HEK293 (cell line): ENCODE data around the gene TMEM167A.
A peak's percentile ranks its signal among the peaks of the same experiment; 100 is the strongest.

Source experiments
- BCL6B ChIP-seq: fragments of 450-650 bp; formaldehyde crosslinking; IDR thresholded peaks from 2 replicates; pipeline ENCODE4 v1.5.1; 2017; ENCODE audit warnings: missing biosample characterization, missing genetic modification characterization
- CTCF ChIP-seq: fragments of 450-650 bp; formaldehyde crosslinking; IDR thresholded peaks from 2 replicates; pipeline ENCODE4 v1.5.1; 2016; ENCODE audit warnings: missing biosample characterization, missing genetic modification characterization
- GLIS1 ChIP-seq: fragments of 450-650 bp; formaldehyde crosslinking; IDR thresholded peaks from 2 replicates; pipeline ENCODE4 v1.5.1; 2016; ENCODE audit warnings: missing biosample characterization, missing genetic modification characterization
- KLF10 ChIP-seq: fragments of 450-650 bp; IDR thresholded peaks from 2 replicates; pipeline ENCODE4 v1.5.1; 2018; ENCODE audit warnings: missing biosample characterization, mild to moderate bottlenecking, missing genetic modification characterization
- SP7 ChIP-seq: fragments of 450-650 bp; formaldehyde crosslinking; IDR thresholded peaks from 2 replicates; pipeline ENCODE4 v1.5.1; 2016; ENCODE audit warnings: missing biosample characterization, missing genetic modification characterization
- WT1 ChIP-seq: fragments of 450-650 bp; formaldehyde crosslinking; IDR thresholded peaks from 2 replicates; pipeline ENCODE4 v1.5.1; 2016; ENCODE audit warnings: missing biosample characterization, missing genetic modification characterization
- ZBTB17 ChIP-seq: fragments of 450-650 bp; formaldehyde crosslinking; IDR thresholded peaks from 2 replicates; pipeline ENCODE4 v1.5.1; 2016; ENCODE audit warnings: missing biosample characterization, missing genetic modification characterization
- ZBTB48 ChIP-seq: fragments of 450-650 bp; formaldehyde crosslinking; IDR thresholded peaks from 2 replicates; pipeline ENCODE4 v1.5.1; 2016; ENCODE audit warnings: missing biosample characterization, missing genetic modification characterization
- ZBTB7A ChIP-seq: fragments of 450-650 bp; formaldehyde crosslinking; IDR thresholded peaks from 2 replicates; pipeline ENCODE4 v1.5.1; 2016; ENCODE audit warnings: low read depth, missing biosample characterization, missing genetic modification characterization
- ZEB2 ChIP-seq: fragments of 450-650 bp; formaldehyde crosslinking; IDR thresholded peaks from 2 replicates; pipeline ENCODE4 v1.5.1; 2016; ENCODE audit warnings: missing biosample characterization, missing genetic modification characterization
- ZNF146 ChIP-seq: fragments of 450-650 bp; formaldehyde crosslinking; IDR thresholded peaks from 2 replicates; pipeline ENCODE4 v1.5.1; 2016; ENCODE audit warnings: missing biosample characterization, missing genetic modification characterization
- ZNF175 ChIP-seq: fragments of 450-650 bp; formaldehyde crosslinking; IDR thresholded peaks from 2 replicates; pipeline ENCODE4 v1.5.1; 2016; ENCODE audit warnings: missing biosample characterization, missing genetic modification characterization
- ZNF2 ChIP-seq: fragments of 450-650 bp; formaldehyde crosslinking; IDR thresholded peaks from 2 replicates; pipeline ENCODE4 v1.5.1; 2016; ENCODE audit warnings: missing biosample characterization, missing genetic modification characterization
- ZNF223 ChIP-seq: fragments of 450-650 bp; formaldehyde crosslinking; IDR thresholded peaks from 2 replicates; pipeline ENCODE4 v1.5.1; 2016; ENCODE audit warnings: missing biosample characterization, missing genetic modification characterization
- ZNF239 ChIP-seq: fragments of 450-650 bp; formaldehyde crosslinking; IDR thresholded peaks from 2 replicates; pipeline ENCODE4 v1.5.1; 2016; ENCODE audit warnings: missing biosample characterization, missing genetic modification characterization
- ZNF335 ChIP-seq: fragments of 450-650 bp; formaldehyde crosslinking; conservative IDR thresholded peaks from 2 replicates; pipeline ENCODE4 v1.5.1; 2016; ENCODE audit warnings: missing biosample characterization, missing genetic modification characterization
- ZNF362 ChIP-seq: fragments of 450-650 bp; formaldehyde crosslinking; IDR thresholded peaks from 2 replicates; pipeline ENCODE4 v1.5.1; 2016; ENCODE audit warnings: missing biosample characterization, missing genetic modification characterization
- ZNF394 ChIP-seq: fragments of 450-650 bp; formaldehyde crosslinking; IDR thresholded peaks from 2 replicates; pipeline ENCODE4 v1.5.1; 2016; ENCODE audit warnings: missing biosample characterization, missing genetic modification characterization, mild to moderate bottlenecking, moderate library complexity, borderline replicate concordance
- ZNF416 ChIP-seq: fragments of 450-650 bp; formaldehyde crosslinking; IDR thresholded peaks from 2 replicates; pipeline ENCODE4 v1.5.1; 2016; ENCODE audit warnings: missing biosample characterization, missing genetic modification characterization
- ZNF510 ChIP-seq: fragments of 450-650 bp; formaldehyde crosslinking; IDR thresholded peaks from 2 replicates; pipeline ENCODE4 v1.5.1; 2018; ENCODE audit warnings: mild to moderate bottlenecking, missing genetic modification characterization, missing biosample characterization; ENCODE audit not compliant: insufficient replicate concordance
- ZNF514 ChIP-seq: fragments of 450-650 bp; formaldehyde crosslinking; IDR thresholded peaks from 2 replicates; pipeline ENCODE4 v1.5.1; 2016; ENCODE audit warnings: missing biosample characterization, missing genetic modification characterization
- ZNF518A ChIP-seq: fragments of 450-650 bp; formaldehyde crosslinking; conservative IDR thresholded peaks from 2 replicates; pipeline ENCODE4 v1.5.1; 2016; ENCODE audit warnings: low read depth, missing biosample characterization, missing genetic modification characterization
- ZNF544 ChIP-seq: fragments of 450-650 bp; formaldehyde crosslinking; IDR thresholded peaks from 2 replicates; pipeline ENCODE4 v1.5.0; 2017; ENCODE audit warnings: missing biosample characterization, missing genetic modification characterization
- ZNF561 ChIP-seq: fragments of 450-650 bp; IDR thresholded peaks from 2 replicates; pipeline ENCODE4 v1.5.1; 2018; ENCODE audit warnings: missing biosample characterization, missing genetic modification characterization, borderline replicate concordance
- ZNF585B ChIP-seq: fragments of 450-650 bp; formaldehyde crosslinking; IDR thresholded peaks from 2 replicates; pipeline ENCODE4 v1.5.1; 2016; ENCODE audit warnings: missing biosample characterization, missing genetic modification characterization
- ZNF629 ChIP-seq: fragments of 450-650 bp; formaldehyde crosslinking; IDR thresholded peaks from 2 replicates; pipeline ENCODE4 v1.5.1; 2017; ENCODE audit warnings: missing biosample characterization, missing genetic modification characterization
- ZNF664 ChIP-seq: fragments of 450-650 bp; formaldehyde crosslinking; IDR thresholded peaks from 2 replicates; pipeline ENCODE4 v1.5.1; 2016; ENCODE audit warnings: missing biosample characterization, missing genetic modification characterization
- ZNF843 ChIP-seq: fragments of 450-650 bp; formaldehyde crosslinking; IDR thresholded peaks from 2 replicates; pipeline ENCODE4 v1.5.1; 2016; ENCODE audit warnings: missing biosample characterization, missing genetic modification characterization
- ZSCAN23 ChIP-seq: fragments of 450-650 bp; formaldehyde crosslinking; IDR thresholded peaks from 2 replicates; pipeline ENCODE4 v1.5.1; 2016; ENCODE audit warnings: missing biosample characterization, missing genetic modification characterization
- ZXDB ChIP-seq: fragments of 450-650 bp; formaldehyde crosslinking; IDR thresholded peaks from 2 replicates; pipeline ENCODE4 v1.5.1; 2016; ENCODE audit warnings: missing biosample characterization, missing genetic modification characterization
- TF ChIP-seq, protein P1 (sequence below): sonication (generic); formaldehyde crosslinking; IDR thresholded peaks from 2 replicates; pipeline ENCODE4 v1.8.1; 2022; ENCODE audit warnings: mild to moderate bottlenecking, moderate library complexity, missing genetic modification reagents

Gene TMEM167A

DNA sequence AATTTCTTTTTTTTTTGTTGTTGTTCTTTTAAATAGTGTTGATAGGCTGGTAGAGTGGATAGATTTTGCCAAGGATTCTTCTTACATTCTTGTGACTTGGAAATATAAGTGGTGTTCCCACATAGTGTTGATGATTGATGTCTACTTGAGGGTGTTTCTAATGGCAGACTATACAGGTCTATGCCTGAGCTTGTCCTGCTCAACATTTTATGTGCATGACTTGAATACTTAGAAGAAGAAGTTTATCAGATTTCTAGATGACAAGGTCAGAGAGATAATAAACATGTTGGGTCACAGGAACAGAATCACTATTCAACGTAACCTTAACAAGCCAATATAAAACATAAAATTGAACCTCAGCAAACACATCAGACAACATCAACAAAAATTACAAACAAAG, 24.3 kb upstream of the TMEM167A start (continued):
- TF ChIP-seq ZNF518A (tag by site-specific recombination), result no peak
- no peak for TF ChIP-seq ZNF514 (tag by site-specific recombination)
- peak; percentile 62 for TF ChIP-seq ZBTB17 (tag by site-specific recombination)
- TF ChIP-seq KLF10, result no peak
- no peak for TF ChIP-seq ZNF223 (tag by site-specific recombination)
- TF ChIP-seq ZNF544 (tag by site-specific recombination), result no peak
- no peak for TF ChIP-seq ZNF664 (tag by site-specific recombination)
- TF ChIP-seq ZNF362 (tag by site-specific recombination), result no peak
- TF ChIP-seq ZNF175, result no peak
- no peak for TF ChIP-seq ZNF629 (tag by site-specific recombination)
- no peak for TF ChIP-seq ZNF146 (tag by site-specific recombination)
- TF ChIP-seq, protein P1, sequence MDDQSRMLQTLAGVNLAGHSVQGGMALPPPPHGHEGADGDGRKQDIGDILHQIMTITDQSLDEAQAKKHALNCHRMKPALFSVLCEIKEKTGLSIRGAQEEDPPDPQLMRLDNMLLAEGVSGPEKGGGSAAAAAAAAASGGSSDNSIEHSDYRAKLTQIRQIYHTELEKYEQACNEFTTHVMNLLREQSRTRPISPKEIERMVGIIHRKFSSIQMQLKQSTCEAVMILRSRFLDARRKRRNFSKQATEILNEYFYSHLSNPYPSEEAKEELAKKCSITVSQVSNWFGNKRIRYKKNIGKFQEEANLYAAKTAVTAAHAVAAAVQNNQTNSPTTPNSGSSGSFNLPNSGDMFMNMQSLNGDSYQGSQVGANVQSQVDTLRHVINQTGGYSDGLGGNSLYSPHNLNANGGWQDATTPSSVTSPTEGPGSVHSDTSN (CRISPR knock-in tag), result no peak
- TF ChIP-seq ZNF335 (tag by site-specific recombination), result peak; percentile 9; the same call in 1 of the 2 replicates
- no peak for TF ChIP-seq ZNF239
- TF ChIP-seq ZXDB (tag by site-specific recombination), result 0 out of 2 replicates have a peak, but pooled peaks have one; percentile 25
- peak; percentile 63; the same call in 1 of the 2 replicates for TF ChIP-seq ZNF416 (tag by site-specific recombination)
- peak; percentile 42; the same call in 1 of the 2 replicates for TF ChIP-seq SP7 (tag by site-specific recombination)
- TF ChIP-seq ZNF510 (tag by site-specific recombination), result no peak
- TF ChIP-seq ZBTB48 (tag by site-specific recombination), result no peak
- TF ChIP-seq ZNF394 (tag by site-specific recombination), result no peak
- TF ChIP-seq ZBTB7A (tag by site-specific recombination), result no peak
- TF ChIP-seq ZNF843, result peak; percentile 45; the same call in 1 of the 2 replicates
- no peak for TF ChIP-seq ZNF585B (tag by site-specific recombination)
- peak; percentile 95 for TF ChIP-seq BCL6B (tag by site-specific recombination)
- no peak for TF ChIP-seq GLIS1 (tag by site-specific recombination)
- no peak for TF ChIP-seq WT1
- no peak for TF ChIP-seq CTCF (tag by site-specific recombination)
- TF ChIP-seq ZNF2 (tag by site-specific recombination), result no peak
- no peak for TF ChIP-seq ZNF561 (tag by site-specific recombination)
- no peak for TF ChIP-seq ZSCAN23 (tag by site-specific recombination)
- no peak for TF ChIP-seq ZEB2 (tag by site-specific recombination)
